NOMO-1 treated with DMSO at 0.1 percent for 48 hours (cell line): Measurements from ENCODE around the gene AP4S1.
"Not testable (repeated sequence)": the region's sequence is repeated elsewhere in the genome, so short reads cannot be mapped to it uniquely, and the experiment has no call there.

ENCODE experiments used
- DNase-seq: peaks from one replicate; lab custom pipeline; 2025; ENCODE audit not compliant: unreplicated experiment; lab: John Stamatoyannopoulos, UW

AP4S1 gene

GRCh38 chr14:31083781-31084180, 58.3 kb downstream of the AP4S1 start:
- no peak for DNase-seq

DNA sequence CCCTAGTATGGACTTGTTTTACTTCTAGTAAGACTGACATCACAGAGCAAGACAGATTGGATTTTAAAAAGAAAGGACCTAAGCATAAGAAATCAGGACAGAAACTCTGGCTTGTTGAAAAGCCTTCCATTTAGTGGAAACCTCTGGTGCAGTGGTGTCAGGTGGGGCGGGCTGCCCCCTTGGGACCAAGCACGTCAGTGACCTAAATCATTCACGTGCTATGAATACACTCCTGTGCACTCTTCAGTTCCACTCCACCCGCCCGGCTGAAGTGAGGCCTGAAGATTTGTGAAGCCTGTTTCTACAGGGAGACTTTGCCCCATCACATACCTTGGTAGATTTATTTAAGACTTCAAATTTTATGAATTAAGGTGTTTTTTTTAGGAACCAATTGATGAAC, 58.9 kb downstream of the AP4S1 start:
- DNase-seq: no peak

DNA sequence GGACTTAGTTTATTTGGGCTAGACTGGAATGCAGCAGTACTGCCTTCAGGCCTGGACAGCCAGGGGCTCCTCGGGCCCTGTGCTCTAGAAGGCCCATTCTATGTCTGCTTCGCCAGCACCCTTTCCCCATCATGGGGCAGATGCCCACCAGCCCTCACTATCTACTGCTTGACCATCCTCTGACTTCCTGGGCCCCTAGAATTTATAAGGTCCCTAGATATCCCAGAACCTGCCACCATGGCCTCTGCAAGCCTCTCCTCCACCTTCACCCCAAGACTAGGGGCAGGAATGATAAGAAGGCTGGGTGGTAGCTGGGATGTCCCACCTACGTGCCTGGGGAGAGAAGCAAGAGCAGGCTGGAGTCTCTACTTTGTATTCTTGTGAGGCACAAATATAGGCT, 59.6 kb downstream of the AP4S1 start:
- DNase-seq: no peak

DNA sequence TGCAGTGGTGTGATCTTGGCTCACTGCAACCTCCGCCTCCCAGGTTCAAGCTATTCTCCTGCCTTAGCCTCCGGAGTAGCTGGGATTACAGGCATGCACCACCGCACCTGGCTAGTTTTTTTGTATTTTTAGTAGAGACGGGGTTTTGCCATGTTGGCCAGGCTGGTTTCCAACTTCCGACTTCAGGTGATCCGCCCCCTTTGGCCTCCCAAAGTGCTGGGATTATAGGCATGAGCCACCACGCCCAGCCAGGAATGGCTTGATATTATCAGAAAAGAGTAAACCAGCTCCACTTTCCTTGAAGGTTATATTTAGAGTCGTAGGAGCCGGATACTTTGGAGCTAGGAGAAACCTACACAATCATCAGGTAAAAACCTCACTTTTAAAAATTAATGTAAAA, 61.0 kb downstream of the AP4S1 start:
- not testable (repeated sequence) for DNase-seq

DNA sequence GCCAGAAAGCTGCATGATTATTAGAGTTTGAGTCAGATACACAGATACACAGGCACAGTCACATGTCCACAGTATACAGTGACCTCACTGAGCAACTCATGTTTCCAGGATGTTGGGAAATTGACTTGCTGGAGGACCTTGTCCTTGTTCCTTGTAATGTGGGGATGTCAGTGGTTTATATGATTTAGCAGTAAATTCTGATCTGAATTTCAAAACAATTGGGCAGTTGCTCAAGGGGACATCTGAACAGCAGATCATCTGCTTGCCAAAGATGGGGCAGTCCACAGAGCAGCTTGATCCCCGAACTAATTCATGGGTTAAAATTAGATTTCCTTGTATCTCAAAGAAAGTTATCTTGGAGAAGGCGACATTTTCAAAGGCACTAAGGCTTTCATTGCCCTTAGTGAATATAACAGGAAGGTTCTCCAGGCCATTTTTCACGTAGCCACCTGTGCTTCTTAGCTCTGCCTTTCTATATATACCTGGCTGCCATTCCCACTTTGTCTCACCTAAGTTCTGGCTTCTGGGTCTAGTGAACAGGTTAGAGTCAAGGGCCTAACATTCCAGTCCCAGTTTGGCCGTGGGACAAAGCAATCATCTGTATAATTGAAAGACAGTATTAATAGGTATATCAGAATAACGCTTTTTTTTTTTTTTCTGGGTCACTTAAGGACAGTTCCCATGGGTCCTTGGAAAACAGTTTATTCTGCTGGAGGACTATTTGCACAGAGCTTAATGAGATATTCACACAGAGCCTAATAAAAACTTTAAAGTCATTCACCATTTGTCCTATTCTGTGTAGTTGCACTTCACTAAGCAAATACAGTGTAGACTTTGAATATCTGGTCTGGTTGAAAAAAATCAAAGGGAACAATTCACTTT, 65.7 kb downstream of the AP4S1 start:
- DNase-seq: peak; percentile 67

- DNase-seq: no peak
Observed at GRCh38 chr14:31092160-31092708, 66.8 kb downstream of the AP4S1 start.

- DNase-seq: not testable (repeated sequence)
Observed at GRCh38 chr14:31093884-31094839, 68.7 kb downstream of the AP4S1 start.

DNA sequence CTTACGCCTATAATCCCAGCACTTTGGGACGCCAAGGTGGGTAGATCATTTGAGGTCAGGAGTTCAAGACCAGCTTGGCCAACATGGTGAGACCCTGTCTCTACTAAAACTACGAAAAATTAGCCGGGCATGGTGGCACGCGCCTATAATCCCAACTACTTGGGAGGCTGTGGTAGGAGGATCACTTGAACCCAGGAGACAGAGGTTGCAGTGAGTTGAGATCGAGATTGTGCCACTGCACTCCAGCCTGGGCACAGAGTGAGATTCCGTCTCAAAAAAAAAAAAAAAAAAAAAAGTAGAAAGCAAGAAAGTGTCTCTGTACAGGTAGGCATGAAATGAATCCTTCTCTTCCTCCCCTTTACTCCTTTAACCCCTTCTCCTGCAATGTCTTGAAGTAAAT, 70.4 kb downstream of the AP4S1 start:
- not testable (repeated sequence) for DNase-seq

DNA sequence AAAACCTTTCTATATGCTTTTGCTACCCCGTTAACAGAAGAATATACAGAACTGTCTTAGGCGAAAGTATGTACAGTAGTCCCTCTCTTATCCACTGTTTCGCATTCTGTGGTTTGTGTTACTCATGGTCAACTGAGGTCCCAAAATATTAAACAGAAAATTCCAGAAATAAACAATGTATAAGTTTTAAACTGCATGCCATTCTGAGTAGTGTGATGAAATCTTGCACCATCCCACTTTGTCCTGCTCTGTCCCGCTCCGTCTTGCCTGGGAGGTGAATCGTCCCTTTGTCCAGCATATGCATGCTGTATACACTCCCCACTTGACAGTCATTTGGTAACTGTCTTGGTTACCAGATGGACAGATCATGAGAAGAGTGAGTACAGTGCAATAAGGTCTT, 70.8 kb downstream of the AP4S1 start:
- DNase-seq: no peak

GRCh38 chr14:31097081-31097480, 71.6 kb downstream of the AP4S1 start:
- DNase-seq: no peak

- no peak for DNase-seq
Observed at GRCh38 chr14:31106768-31107167, 81.3 kb downstream of the AP4S1 start.

GRCh38 chr14:31109257-31109656, 83.8 kb downstream of the AP4S1 start:
- no peak for DNase-seq

GRCh38 chr14:31110872-31111271, 85.4 kb downstream of the AP4S1 start:
- DNase-seq: no peak

- no peak for DNase-seq
Observed at GRCh38 chr14:31113794-31114193, 88.3 kb downstream of the AP4S1 start.

GRCh38 chr14:31118892-31119291, 93.4 kb downstream of the AP4S1 start:
- DNase-seq: no peak

DNA sequence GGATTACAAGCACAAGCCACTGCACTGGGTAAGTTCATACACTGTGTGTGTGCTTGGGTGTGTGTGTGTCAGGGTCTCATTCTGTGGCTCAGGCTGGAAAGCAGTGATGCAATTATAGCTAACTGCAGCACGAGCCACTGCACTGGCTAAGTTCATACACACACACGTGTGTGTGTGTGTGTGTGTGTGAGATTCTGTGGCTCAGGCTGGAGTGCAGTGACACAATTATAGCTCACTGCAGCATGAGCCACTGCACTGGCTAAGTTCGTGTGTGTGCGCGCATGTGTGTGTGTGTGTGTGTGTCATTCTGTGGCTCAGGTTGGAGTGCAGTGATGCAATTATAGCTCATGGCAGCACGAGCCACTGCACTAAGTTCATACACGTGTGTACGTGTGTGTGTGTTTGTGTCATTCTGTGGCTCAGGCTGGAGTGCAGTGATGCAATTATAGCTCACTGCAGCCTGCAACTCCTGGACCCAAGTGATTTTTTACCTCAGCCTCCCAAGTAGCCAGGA, 96.7 kb downstream of the AP4S1 start:
- no peak for DNase-seq

GRCh38 chr14:31122921-31123320, 97.5 kb downstream of the AP4S1 start:
- no peak for DNase-seq

GRCh38 chr14:31124197-31124596, 98.7 kb downstream of the AP4S1 start:
- DNase-seq: no peak

GRCh38 chr14:31125231-31125630, 99.8 kb downstream of the AP4S1 start:
- no peak for DNase-seq

GRCh38 chr14:31126680-31127079, 101.2 kb downstream of the AP4S1 start:
- DNase-seq: no peak

DNA sequence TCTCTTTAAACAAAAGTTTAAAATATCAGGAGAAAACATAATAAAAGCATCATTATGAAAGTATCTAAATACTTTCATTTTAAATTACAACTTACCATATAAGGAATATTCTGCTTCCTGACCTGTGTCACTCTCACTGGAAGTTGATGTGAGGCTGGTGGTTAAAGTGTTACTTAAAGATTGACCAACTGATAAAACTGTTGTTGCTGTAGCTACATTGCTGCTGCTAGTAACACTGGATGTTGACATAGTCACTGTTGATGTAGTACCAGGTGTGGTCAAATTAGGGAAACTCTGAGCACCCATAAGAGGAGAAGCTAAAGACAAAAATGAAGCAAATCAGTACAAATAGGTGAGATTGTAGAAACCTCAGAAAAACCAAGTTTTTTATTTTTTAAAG, 102.2 kb downstream of the AP4S1 start:
- DNase-seq: no peak
